Breast epithelium (tissue), 4 donors: Measurements from ENCODE around the gene DOCK11. TPM values are rescaled to one million over a fixed set of nuclear protein-coding genes. Genes with fewer than 3 reads are reported as not detected.

ENCODE experiments used
- DNase-seq, 2 donors: peaks; one replicate each; pipeline ENCODE4 v3.0.0-alpha.2; 2019; ENCODE audit warnings: low spot score in 2 of 2
- H3K27ac ChIP-seq, 2 donors: fragments of 200-600 bp; sonication (generic) in 1 of 2; one replicate each; pipeline ENCODE4 v1.5.1; 2016 to 2019; ENCODE audit warnings: mild to moderate bottlenecking in 1 of 2
- H3K27me3 ChIP-seq, 2 donors: fragments of 200-600 bp; sonication (generic) in 1 of 2; one replicate each; pipeline versions ENCODE4 v1.5.1 to v1.6.0; 2017 to 2019; ENCODE audit warnings: control low read depth in 1 of 2, mild to moderate bottlenecking in 1 of 2
- H3K36me3 ChIP-seq: fragments of 200-600 bp; one replicate; pipeline ENCODE4 v1.5.1; 2019
- H3K4me1 ChIP-seq, 2 donors: fragments of 200-600 bp; sonication (generic); one replicate each; pipeline ENCODE4 v1.5.1; 2016 to 2019; ENCODE audit warnings: control low read depth in 1 of 2
- H3K4me3 ChIP-seq, 3 donors: fragments of 200-600 bp; sonication (generic); 1 replicate in 2 of 3; 2 replicates in 1 of 3; pipeline ENCODE4 v1.5.1; 2016 to 2019; ENCODE audit warnings: mild to moderate bottlenecking in 3 of 3, moderate library complexity in 2 of 3
- H3K9me3 ChIP-seq, 2 donors: fragments of 200-600 bp; sonication (generic) in 1 of 2; one replicate each; pipeline ENCODE4 v1.5.1; 2016 to 2019; ENCODE audit warnings: control low read depth in 1 of 2
- CTCF ChIP-seq, 3 donors: fragments of 450-650 bp; IDR thresholded peaks; one replicate each; pipeline ENCODE4 v1.5.1; 2016 to 2017; ENCODE audit warnings: antibody characterized with exemption in 3 of 3, mild to moderate bottlenecking in 3 of 3, moderate library complexity in 3 of 3
- POLR2A ChIP-seq: fragments of 450-650 bp; IDR thresholded peaks from one replicate; pipeline ENCODE4 v1.6.1; 2016; ENCODE audit warnings: antibody characterized with exemption, mild to moderate bottlenecking, moderate library complexity
- POLR2AphosphoS5 ChIP-seq, 3 donors: sonication (generic); formaldehyde crosslinking; IDR thresholded peaks; one replicate each; pipeline ENCODE4 v1.6.1; 2017; ENCODE audit warnings: antibody characterized with exemption in 3 of 3
- intact Hi-C: fragments of 100-400 bp; cut with DNase I; formaldehyde crosslinking; loops from one replicate; pipeline ENCODE4 v1.15.1; 2023; ENCODE audit warnings: low total_unique reads
- total RNA-seq, 3 donors: library from RNA; depleted of rRNA; stranded (reverse); fragments of >200 nt; gene quantifications; one replicate each; pipeline ENCODE4 v1.1.0, GENCODE V29; 2016

DOCK11 gene
- total RNA-seq, 3 donors from 2014 or later, result 25.3 to 138 (median 26.9) TPM

- H3K36me3 ChIP-seq, result no peaks in the 10 kb centered on the region
- H3K4me1 ChIP-seq, result no peaks in the 10 kb centered on the region
- no peak for DNase-seq
- intact Hi-C loops, result no loop called here
- H3K4me3 ChIP-seq, result no peak overlapping the region
- H3K27ac ChIP-seq, result no peak overlapping the region
- peaks cover 0 to 3% of the 10 kb centered on the region in 2 donors for H3K27me3 ChIP-seq
- TF ChIP-seq CTCF (IDR thresholded peaks at IDR 0.05) (no peak), POLR2AphosphoS5 (IDR thresholded peaks at IDR 0.05) (no peak), POLR2A (no peak)
- H3K9me3 ChIP-seq, result no peaks in the 10 kb centered on the region
These were observed 39.3 kb downstream of the DOCK11 start for GRCh38 chrX:118534716-118535493.

- TF ChIP-seq POLR2A (no peak), CTCF (IDR thresholded peaks at IDR 0.05) (no peak), POLR2AphosphoS5 (IDR thresholded peaks at IDR 0.05) (no peak)
- Histone ChIP-seq H3K9me3 (no peaks in the 10 kb centered on the region), H3K36me3 (no peaks in the 10 kb centered on the region), H3K27ac (no peak overlapping the region), H3K27me3 (no peaks in the 10 kb centered on the region), H3K4me1 (no peaks in the 10 kb centered on the region), H3K4me3 (no peak overlapping the region)
- intact Hi-C loops, result no loop called here
- DNase-seq, result no peak
These were observed 40.6 kb downstream of the DOCK11 start for GRCh38 chrX:118536204-118536603.

- Histone ChIP-seq H3K36me3 (no peaks in the 10 kb centered on the region), H3K9me3 (no peaks in the 10 kb centered on the region), H3K4me3 (no peak overlapping the region), H3K4me1 (no peaks in the 10 kb centered on the region), H3K27me3 (no peaks in the 10 kb centered on the region), H3K27ac (no peak overlapping the region)
- DNase-seq, result no peak
- no peak for TF ChIP-seq CTCF (IDR thresholded peaks at IDR 0.05)
- TF ChIP-seq POLR2A, result no peak
- no peak for TF ChIP-seq POLR2AphosphoS5 (IDR thresholded peaks at IDR 0.05)
- intact Hi-C loops, result no loop called here
These were observed 41.3 kb downstream of the DOCK11 start for GRCh38 chrX:118536687-118537461.

GRCh38 chrX:118538386-118538785 lies 42.8 kb downstream of the DOCK11 start:
- Histone ChIP-seq H3K27ac (no peak overlapping the region), H3K27me3 (no peaks in the 10 kb centered on the region), H3K36me3 (no peaks in the 10 kb centered on the region), H3K9me3 (no peaks in the 10 kb centered on the region), H3K4me1 (no peaks in the 10 kb centered on the region), H3K4me3 (no peak overlapping the region)
- no peak for TF ChIP-seq POLR2AphosphoS5 (IDR thresholded peaks at IDR 0.05)
- TF ChIP-seq POLR2A, result no peak
- TF ChIP-seq CTCF (IDR thresholded peaks at IDR 0.05), result no peak
- DNase-seq, result no peak
- intact Hi-C loops, result no loop called here

- Histone ChIP-seq H3K27ac (no peak overlapping the region), H3K9me3 (no peaks in the 10 kb centered on the region), H3K4me1 (no peaks in the 10 kb centered on the region), H3K4me3 (no peak overlapping the region), H3K36me3 (no peaks in the 10 kb centered on the region), H3K27me3 (no peaks in the 10 kb centered on the region)
- DNase-seq, result no peak
- intact Hi-C loops, result no loop called here
- no peak for TF ChIP-seq CTCF (IDR thresholded peaks at IDR 0.05)
- no peak for TF ChIP-seq POLR2AphosphoS5 (IDR thresholded peaks at IDR 0.05)
- TF ChIP-seq POLR2A, result no peak
These were observed 44.7 kb downstream of the DOCK11 start for GRCh38 chrX:118540342-118540741.
